Ishikawa (cell line): Measurements from ENCODE around the gene MYL11.

ENCODE experiments used
- CEBPB ChIP-seq: IDR thresholded peaks from 2 replicates; pipeline ENCODE4 v1.6.1; 2012
- CREB1 ChIP-seq: IDR thresholded peaks from 2 replicates; pipeline ENCODE4 v1.6.1; 2012; ENCODE audit warnings: low read depth
- EGR1 ChIP-seq: IDR thresholded peaks from 2 replicates; pipeline ENCODE4 v1.6.1; 2012
- EP300 ChIP-seq: IDR thresholded peaks from 2 replicates; pipeline ENCODE4 v1.6.1; 2012; ENCODE audit warnings: borderline replicate concordance
- FOXM1 ChIP-seq: IDR thresholded peaks from 2 replicates; pipeline ENCODE4 v1.6.1; 2012; ENCODE audit warnings: low read depth, borderline replicate concordance
- NFIC ChIP-seq: IDR thresholded peaks from 2 replicates; pipeline ENCODE4 v1.6.1; 2012
- RAD21 ChIP-seq: IDR thresholded peaks from 2 replicates; pipeline ENCODE4 v1.6.1; 2012; ENCODE audit warnings: low read depth
- TAF1 ChIP-seq: IDR thresholded peaks from 2 replicates; pipeline ENCODE4 v1.6.1; 2012; ENCODE audit warnings: low read depth, mild to moderate bottlenecking
- TCF12 ChIP-seq: IDR thresholded peaks from 2 replicates; pipeline ENCODE4 v1.6.1; 2012; ENCODE audit warnings: low read depth
- TEAD4 ChIP-seq: IDR thresholded peaks from 2 replicates; pipeline ENCODE4 v1.6.1; 2012
- YY1 ChIP-seq: IDR thresholded peaks from 2 replicates; pipeline ENCODE4 v1.6.1; 2012; ENCODE audit warnings: low read depth
- ZBTB7A ChIP-seq: IDR thresholded peaks from 2 replicates; pipeline ENCODE4 v1.6.1; 2012; ENCODE audit warnings: low read depth
- TF ChIP-seq, protein P1 (sequence below): IDR thresholded peaks from 2 replicates; pipeline ENCODE4 v1.6.1; 2012; ENCODE audit warnings: low read depth, mild to moderate bottlenecking
- TF ChIP-seq, protein P2 (sequence below): IDR thresholded peaks from 2 replicates; pipeline ENCODE4 v1.6.1; 2012
- TF ChIP-seq, protein P3 (sequence below): IDR thresholded peaks from 2 replicates; pipeline ENCODE4 v1.6.1; 2012

MYL11 gene

DNA sequence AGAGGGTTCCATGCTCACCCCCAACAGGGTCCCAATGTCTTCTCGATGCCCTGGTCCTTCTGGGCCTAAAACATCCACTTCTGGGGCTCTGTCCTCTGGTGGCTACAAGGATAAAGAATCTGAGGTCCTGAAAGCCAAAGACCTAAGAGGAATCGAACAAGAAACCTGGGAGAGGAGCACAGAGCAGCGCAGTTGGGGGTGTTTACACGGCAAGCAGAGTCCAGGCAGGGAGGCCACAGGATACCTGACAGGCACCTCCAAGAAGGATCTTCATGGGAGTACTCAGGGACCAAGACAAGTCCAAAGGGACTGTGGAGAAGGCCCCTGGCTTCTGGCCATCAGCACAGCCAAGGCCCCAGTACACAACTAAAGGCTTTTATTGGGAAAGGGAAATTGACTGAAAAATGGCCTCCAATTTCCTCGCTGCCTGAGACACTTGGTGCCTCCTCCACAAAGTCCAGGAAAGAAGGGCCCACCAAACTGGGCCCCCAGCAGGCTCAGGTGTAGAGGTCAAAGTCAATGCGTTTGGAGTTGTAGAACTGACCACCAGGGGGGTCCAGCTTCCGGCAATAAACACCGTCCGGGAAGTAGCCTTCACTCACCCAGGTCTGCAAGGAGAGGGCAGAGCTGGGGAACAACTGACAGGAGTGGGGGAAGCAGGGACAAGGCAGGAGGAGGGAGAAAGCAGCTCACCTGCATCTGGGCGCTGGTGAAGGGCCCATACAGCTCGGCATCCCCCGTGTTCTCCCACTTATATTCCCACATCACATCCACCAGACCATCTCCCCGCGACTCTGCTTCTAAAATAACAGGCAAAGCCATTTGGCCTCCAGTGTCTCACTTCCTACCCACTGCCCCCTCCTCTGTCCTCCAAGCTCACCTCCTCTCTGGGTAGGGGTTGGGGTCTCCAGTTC is 21.9 kb upstream of the MYL11 start:
- TF ChIP-seq FOXM1, result no peak
- TF ChIP-seq, protein P1, sequence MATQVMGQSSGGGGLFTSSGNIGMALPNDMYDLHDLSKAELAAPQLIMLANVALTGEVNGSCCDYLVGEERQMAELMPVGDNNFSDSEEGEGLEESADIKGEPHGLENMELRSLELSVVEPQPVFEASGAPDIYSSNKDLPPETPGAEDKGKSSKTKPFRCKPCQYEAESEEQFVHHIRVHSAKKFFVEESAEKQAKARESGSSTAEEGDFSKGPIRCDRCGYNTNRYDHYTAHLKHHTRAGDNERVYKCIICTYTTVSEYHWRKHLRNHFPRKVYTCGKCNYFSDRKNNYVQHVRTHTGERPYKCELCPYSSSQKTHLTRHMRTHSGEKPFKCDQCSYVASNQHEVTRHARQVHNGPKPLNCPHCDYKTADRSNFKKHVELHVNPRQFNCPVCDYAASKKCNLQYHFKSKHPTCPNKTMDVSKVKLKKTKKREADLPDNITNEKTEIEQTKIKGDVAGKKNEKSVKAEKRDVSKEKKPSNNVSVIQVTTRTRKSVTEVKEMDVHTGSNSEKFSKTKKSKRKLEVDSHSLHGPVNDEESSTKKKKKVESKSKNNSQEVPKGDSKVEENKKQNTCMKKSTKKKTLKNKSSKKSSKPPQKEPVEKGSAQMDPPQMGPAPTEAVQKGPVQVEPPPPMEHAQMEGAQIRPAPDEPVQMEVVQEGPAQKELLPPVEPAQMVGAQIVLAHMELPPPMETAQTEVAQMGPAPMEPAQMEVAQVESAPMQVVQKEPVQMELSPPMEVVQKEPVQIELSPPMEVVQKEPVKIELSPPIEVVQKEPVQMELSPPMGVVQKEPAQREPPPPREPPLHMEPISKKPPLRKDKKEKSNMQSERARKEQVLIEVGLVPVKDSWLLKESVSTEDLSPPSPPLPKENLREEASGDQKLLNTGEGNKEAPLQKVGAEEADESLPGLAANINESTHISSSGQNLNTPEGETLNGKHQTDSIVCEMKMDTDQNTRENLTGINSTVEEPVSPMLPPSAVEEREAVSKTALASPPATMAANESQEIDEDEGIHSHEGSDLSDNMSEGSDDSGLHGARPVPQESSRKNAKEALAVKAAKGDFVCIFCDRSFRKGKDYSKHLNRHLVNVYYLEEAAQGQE, result no peak
- TF ChIP-seq EP300, result no peak
- TF ChIP-seq, protein P2, sequence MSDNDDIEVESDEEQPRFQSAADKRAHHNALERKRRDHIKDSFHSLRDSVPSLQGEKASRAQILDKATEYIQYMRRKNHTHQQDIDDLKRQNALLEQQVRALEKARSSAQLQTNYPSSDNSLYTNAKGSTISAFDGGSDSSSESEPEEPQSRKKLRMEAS, result no peak
- TF ChIP-seq TEAD4, result no peak
- TF ChIP-seq CEBPB, result no peak
- TF ChIP-seq, protein P3, sequence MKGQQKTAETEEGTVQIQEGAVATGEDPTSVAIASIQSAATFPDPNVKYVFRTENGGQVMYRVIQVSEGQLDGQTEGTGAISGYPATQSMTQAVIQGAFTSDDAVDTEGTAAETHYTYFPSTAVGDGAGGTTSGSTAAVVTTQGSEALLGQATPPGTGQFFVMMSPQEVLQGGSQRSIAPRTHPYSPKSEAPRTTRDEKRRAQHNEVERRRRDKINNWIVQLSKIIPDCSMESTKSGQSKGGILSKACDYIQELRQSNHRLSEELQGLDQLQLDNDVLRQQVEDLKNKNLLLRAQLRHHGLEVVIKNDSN, result no peak
- TF ChIP-seq CREB1, result no peak
- no peak for TF ChIP-seq YY1
- TF ChIP-seq TAF1, result no peak
- no peak for TF ChIP-seq NFIC
- no peak for TF ChIP-seq ZBTB7A
- TF ChIP-seq TCF12, result no peak
- TF ChIP-seq EGR1, result no peak

DNA sequence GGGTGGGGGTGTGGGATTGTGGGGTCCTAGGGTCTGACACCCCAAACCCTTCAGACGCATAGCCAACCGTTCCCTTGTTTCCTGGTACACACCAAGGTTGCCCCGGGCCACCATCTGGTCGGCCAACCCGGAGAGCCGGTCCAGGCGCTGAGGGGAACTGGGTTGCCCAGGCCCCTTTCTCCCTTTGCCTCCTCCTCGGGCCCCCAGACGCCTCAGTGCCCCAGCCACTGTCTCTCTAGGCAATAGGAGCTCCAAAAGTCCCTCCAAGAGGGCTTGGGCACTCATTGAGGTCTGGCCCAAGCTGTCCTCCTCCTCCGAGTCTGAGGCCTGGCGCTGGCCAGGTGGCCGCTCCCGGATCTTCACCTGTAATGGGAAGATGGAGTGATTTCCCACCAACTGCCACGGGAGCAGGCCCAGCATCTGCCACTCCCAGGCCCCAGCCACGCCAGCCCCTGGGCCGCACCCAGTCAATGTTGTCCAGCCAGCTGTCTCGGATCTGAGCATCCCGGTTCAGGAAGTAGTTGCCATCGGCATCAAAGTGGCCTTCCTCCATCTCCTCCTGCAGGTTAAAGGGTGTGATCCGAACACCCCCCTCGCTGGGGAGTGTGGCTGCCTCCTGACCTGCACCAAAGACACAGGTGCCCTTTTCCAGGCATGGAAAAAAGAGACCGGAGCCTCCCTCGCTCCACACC is 21.0 kb upstream of the MYL11 start:
- TF ChIP-seq EP300 (no peak), TCF12 (no peak), EGR1 (no peak), RAD21 (no peak), TEAD4 (no peak), FOXM1 (no peak), YY1 (no peak), TAF1 (no peak), NFIC (no peak)
- TF ChIP-seq, protein P3, result no peak
- TF ChIP-seq, protein P1, result no peak

DNA sequence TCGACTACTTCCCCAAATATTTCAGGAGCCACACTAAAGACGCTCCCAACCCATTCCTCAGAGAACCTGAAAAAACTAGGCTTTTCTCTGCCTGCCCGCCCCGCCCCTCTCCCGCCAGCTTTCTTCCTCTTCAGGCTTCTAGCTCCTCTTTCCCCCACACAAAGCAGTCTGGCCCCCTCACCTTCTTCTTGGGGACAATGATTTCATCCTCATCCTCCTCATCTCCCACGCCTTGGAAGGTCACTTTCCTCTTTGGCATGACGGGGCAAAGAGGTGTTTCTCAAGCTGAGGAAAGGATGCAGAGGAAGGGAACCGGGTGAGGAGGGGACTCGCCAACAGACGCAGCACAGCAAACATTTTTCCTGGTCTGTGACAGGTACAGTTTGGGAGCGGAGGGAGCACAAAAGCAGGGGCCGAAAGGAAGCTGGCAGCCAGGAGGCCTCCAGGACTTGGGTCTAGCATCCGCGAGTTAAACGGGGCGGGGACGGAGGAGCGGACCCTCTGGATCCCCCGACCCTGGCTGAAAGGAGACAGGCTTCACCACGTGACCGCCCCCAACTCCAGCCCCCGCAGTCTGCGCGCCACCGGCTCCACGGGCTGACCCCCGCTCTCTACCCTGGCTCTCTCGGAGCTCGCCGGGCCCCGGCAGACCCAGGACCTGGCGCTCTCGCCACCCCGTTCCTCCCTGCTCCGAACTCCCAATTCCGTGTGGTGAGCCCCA is 20.0 kb upstream of the MYL11 start:
- TF ChIP-seq TCF12 (no peak), CREB1 (no peak), TAF1 (no peak), NFIC (no peak), ZBTB7A (peak; percentile 50), EGR1 (no peak), EP300 (no peak), YY1 (no peak), FOXM1 (no peak), CEBPB (no peak)
- TF ChIP-seq, protein P1, result no peak
- TF ChIP-seq, protein P3, result peak; percentile 57
